Right ventricle myocardium inferior (tissue), 1 donor: ENCODE measurements around the gene CEP63. TPM values are rescaled to one million over a fixed set of nuclear protein-coding genes. Genes with fewer than 3 reads are reported as not detected.
A peak's percentile ranks its signal among the peaks of the same experiment; 100 is the strongest.

ENCODE experiments used
- ATAC-seq: fragments of 200-7000 bp; cut with Tn5 transposase; one replicate; pipeline ENCODE4 v1.9.1; 2020; ENCODE audit warnings: mild to moderate bottlenecking, moderate library complexity
- DNase-seq: peaks from one replicate; pipeline ENCODE4 v3.0.0; 2021; ENCODE audit errors: missing footprints
- intact Hi-C: fragments of 100-400 bp; cut with DNase I; formaldehyde crosslinking; loops from one replicate; pipeline ENCODE4 v1.11.0; 2022
- total RNA-seq: library from RNA; stranded (reverse); fragmentation: NEBNext Ultra II Directional; extraction: Animal tissue kit (Norgen Biotek cat#: 25700); gene quantifications from one replicate; pipeline ENCODE4 v1.2.1, GENCODE V29; 2021
- donor health status: DM: no; HTN: yes; CAD: no; lungs with severe emphysema.

The CEP63 gene
- total RNA-seq, 1 donor from 2014 or later: 36.7 TPM

- intact Hi-C loops: loop anchor here (10.0 kb wide), 1 partner anchor 913 kb away; the partner anchor contains the start of gene CDV3
- ATAC-seq (no peak), DNase-seq (no peak)
Observed at GRCh38 chr3:134487406-134487805, 1.5 kb downstream of the CEP63 start.

GRCh38 chr3:134494495-134494894 is 8.6 kb downstream of the CEP63 start:
- DNase-seq: no peak
- intact Hi-C loops: no loop called here
- ATAC-seq: no peak

- DNase-seq (no peak), ATAC-seq (no peak)
- intact Hi-C loops: no loop called here
Observed at GRCh38 chr3:134495980-134496379, 10.1 kb downstream of the CEP63 start.

- intact Hi-C loops: no loop called here
- ATAC-seq (no peak), DNase-seq (no peak)
Observed at GRCh38 chr3:134496471-134497071, 10.7 kb downstream of the CEP63 start.

- intact Hi-C loops: no loop called here
- DNase-seq (no peak), ATAC-seq (no peak)
Observed at GRCh38 chr3:134503266-134503665, 17.4 kb downstream of the CEP63 start.

- ATAC-seq: no peak
- DNase-seq: no peak
- intact Hi-C loops: no loop called here
Observed at GRCh38 chr3:134504132-134504531, 18.3 kb downstream of the CEP63 start.

- ATAC-seq: no peak
- intact Hi-C loops: no loop called here
- no peak for DNase-seq
Observed at GRCh38 chr3:134505485-134505884, 19.6 kb downstream of the CEP63 start.

- intact Hi-C loops: no loop called here
- ATAC-seq (no peak), DNase-seq (no peak)
Observed at GRCh38 chr3:134511500-134511899, 25.6 kb downstream of the CEP63 start.

GRCh38 chr3:134516905-134517304 is 31.0 kb downstream of the CEP63 start:
- ATAC-seq: peak; percentile 72

GRCh38 chr3:134517791-134518190 is 31.9 kb downstream of the CEP63 start:
- ATAC-seq (no peak), DNase-seq (no peak)
- intact Hi-C loops: no loop called here

More at GRCh38 chr3:134516905-134517304, 31.0 kb downstream of the CEP63 start:
- intact Hi-C loops: no loop called here
- DNase-seq: no peak

- ATAC-seq (no peak), DNase-seq (no peak)
Observed at GRCh38 chr3:134522541-134522940, 36.7 kb downstream of the CEP63 start.

GRCh38 chr3:134525293-134525692 is 39.4 kb downstream of the CEP63 start:
- ATAC-seq (no peak), DNase-seq (no peak)
- intact Hi-C loops: no loop called here

More at GRCh38 chr3:134522541-134522940, 36.7 kb downstream of the CEP63 start:
- intact Hi-C loops: no loop called here

- ATAC-seq (no peak), DNase-seq (no peak)
- intact Hi-C loops: no loop called here
Observed at GRCh38 chr3:134526319-134526718, 40.5 kb downstream of the CEP63 start.

GRCh38 chr3:134527037-134527436 is 41.2 kb downstream of the CEP63 start:
- no peak for ATAC-seq
- intact Hi-C loops: no loop called here
- no peak for DNase-seq

- no peak for ATAC-seq
- DNase-seq: no peak
- intact Hi-C loops: no loop called here
Observed at GRCh38 chr3:134527538-134528186, 41.8 kb downstream of the CEP63 start.

- no peak for ATAC-seq
- intact Hi-C loops: no loop called here
- no peak for DNase-seq
Observed at GRCh38 chr3:134533493-134533892, 47.6 kb downstream of the CEP63 start.

GRCh38 chr3:134535186-134535970 is 49.5 kb downstream of the CEP63 start:
- no peak for ATAC-seq
- intact Hi-C loops: no loop called here

GRCh38 chr3:134536781-134537180 is 50.9 kb downstream of the CEP63 start:
- intact Hi-C loops: no loop called here
- DNase-seq (no peak), ATAC-seq (peak; percentile 84)

More at GRCh38 chr3:134535186-134535970, 49.5 kb downstream of the CEP63 start:
- no peak for DNase-seq

GRCh38 chr3:134542287-134542958 is 56.6 kb downstream of the CEP63 start:
- intact Hi-C loops: no loop called here
- no peak for ATAC-seq
- DNase-seq: no peak
